ENCODE results near the gene SEMA3C.

DNA sequence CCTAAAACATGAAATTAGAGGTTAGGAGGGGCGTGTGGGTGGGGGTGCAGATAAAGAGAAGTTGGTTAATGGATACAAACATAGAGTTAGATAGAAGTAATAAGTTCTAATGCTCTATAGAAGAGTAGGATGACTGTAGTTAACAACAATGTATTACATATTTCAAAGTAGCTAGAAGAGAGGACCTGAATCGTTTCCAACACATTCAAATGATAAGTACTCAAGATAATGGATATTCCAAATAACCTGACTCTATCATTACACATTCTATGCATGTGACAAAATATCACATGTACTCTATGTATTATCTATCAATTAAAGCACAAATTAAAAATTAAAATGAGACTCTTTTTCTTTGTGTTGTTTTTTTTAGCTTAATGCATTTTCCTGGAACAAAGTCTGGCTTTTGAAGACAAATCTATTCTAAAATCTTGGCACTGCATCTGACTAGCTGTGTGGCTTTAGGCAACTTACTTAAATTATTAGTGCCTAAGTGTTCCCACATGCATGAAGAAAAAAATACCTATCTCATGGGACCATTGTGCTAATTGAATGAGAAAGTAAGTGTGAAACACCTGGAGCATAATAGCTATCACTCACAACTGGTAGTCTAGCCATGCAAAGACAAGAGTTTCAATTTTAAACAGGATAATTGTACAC is 75.7 kb downstream of the SEMA3C start:
- no peak for TF ChIP-seq CTCF (IDR thresholded peaks at IDR 0.05; ENCODE audit: borderline replicate concordance, extremely low read depth, low read length, poor library complexity, severe bottlenecking)
- no peak for TF ChIP-seq EZH2 (IDR thresholded peaks at IDR 0.05; ENCODE audit: borderline replicate concordance, low read depth, low read length, severe bottlenecking)
